Adrenal gland (tissue), 5 donors: Measurements from ENCODE around the gene UROC1.

Source experiments
- CTCF ChIP-seq, 6 experiments: fragments of 450-650 bp in 4 of 6; fragments of 200-600 bp in 2 of 6; sonication (generic) in 1 of 6; IDR thresholded peaks; 1 replicate in 5 of 6; 2 replicates in 1 of 6; pipeline versions ENCODE4 v1.5.1 to v1.8.0; 2016 to 2021; ENCODE audit warnings: antibody characterized with exemption in 6 of 6, mild to moderate bottlenecking in 2 of 6, moderate library complexity in 1 of 6
- POLR2A ChIP-seq, 2 donors: fragments of 450-650 bp; IDR thresholded peaks; one replicate each; pipeline ENCODE4 v1.6.1; 2017; ENCODE audit warnings: antibody characterized with exemption in 2 of 2, mild to moderate bottlenecking in 2 of 2, moderate library complexity in 1 of 2
- donor health status: DM: no; HTN: no; CAD: no.

GRCh38 chr3:126501054-126501453, 16.5 kb downstream of the UROC1 start:
- no peak for TF ChIP-seq CTCF (IDR thresholded peaks at IDR 0.05)
- no peak for TF ChIP-seq POLR2A (IDR thresholded peaks at IDR 0.05)
